ENCODE data around the gene NHSL2.

The NHSL2 gene

GRCh38 chrX:71911731-71912050 lies 1.0 kb downstream of the NHSL2 start:
- ChIA-PET CTCF (interaction anchor here (0.6 to 1.2 kb wide), 2 partner anchors 14 to 75 kb away, joined by 3 to 4 read pairs; no protein-coding TSS in a partner anchor), POLR2A (ENCODE audit: low non-redundant PET) (no interaction called here)
- H3K27ac ChIP-seq, result no peak overlapping the region
- no peak for DNase-seq (ENCODE audit: low spot score)
- TF ChIP-seq, protein P1, sequence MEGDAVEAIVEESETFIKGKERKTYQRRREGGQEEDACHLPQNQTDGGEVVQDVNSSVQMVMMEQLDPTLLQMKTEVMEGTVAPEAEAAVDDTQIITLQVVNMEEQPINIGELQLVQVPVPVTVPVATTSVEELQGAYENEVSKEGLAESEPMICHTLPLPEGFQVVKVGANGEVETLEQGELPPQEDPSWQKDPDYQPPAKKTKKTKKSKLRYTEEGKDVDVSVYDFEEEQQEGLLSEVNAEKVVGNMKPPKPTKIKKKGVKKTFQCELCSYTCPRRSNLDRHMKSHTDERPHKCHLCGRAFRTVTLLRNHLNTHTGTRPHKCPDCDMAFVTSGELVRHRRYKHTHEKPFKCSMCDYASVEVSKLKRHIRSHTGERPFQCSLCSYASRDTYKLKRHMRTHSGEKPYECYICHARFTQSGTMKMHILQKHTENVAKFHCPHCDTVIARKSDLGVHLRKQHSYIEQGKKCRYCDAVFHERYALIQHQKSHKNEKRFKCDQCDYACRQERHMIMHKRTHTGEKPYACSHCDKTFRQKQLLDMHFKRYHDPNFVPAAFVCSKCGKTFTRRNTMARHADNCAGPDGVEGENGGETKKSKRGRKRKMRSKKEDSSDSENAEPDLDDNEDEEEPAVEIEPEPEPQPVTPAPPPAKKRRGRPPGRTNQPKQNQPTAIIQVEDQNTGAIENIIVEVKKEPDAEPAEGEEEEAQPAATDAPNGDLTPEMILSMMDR (conservative IDR thresholded peaks at IDR 0.05; ENCODE audit: low read depth), result no peak

DNA sequence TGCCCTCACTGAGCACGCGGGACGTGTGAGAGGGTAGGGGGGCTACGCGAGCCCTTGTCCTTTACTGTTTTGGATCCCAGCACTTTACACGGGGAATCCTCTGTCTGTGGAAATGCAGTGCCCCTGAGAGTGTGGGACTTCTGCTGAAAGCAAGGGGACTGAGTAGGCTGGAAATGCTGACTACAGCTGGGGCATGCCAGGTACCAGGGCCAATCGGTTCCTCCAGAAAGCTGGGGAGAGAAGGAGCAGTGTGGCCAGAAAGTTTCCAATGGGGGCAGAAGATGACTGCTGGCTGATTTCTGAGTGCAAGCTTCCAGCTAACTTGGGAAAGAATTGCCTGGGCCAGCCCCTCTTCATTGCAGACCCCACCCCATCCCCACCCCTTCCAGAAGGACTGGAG lies 1.5 kb downstream of the NHSL2 start:
- POLR2A ChIA-PET (ENCODE audit: low non-redundant PET), result no interaction called here
- TF ChIP-seq, protein P1 (conservative IDR thresholded peaks at IDR 0.05; ENCODE audit: low read depth), result no peak
- no peak for DNase-seq (ENCODE audit: low spot score)
- CTCF ChIA-PET, result interaction anchor here (0.6 kb wide), 1 partner anchor 74 kb away, joined by 4 read pairs; no protein-coding TSS in a partner anchor
- H3K27ac ChIP-seq, result no peak overlapping the region

- POLR2A ChIA-PET (ENCODE audit: low non-redundant PET), result no interaction called here
- no peak overlapping the region for H3K27ac ChIP-seq
- CTCF ChIA-PET, result no interaction called here
- no peak for DNase-seq (ENCODE audit: low spot score)
- TF ChIP-seq, protein P1 (conservative IDR thresholded peaks at IDR 0.05; ENCODE audit: low read depth), result no peak
These were observed 2.7 kb downstream of the NHSL2 start for GRCh38 chrX:71913156-71913950.

DNA sequence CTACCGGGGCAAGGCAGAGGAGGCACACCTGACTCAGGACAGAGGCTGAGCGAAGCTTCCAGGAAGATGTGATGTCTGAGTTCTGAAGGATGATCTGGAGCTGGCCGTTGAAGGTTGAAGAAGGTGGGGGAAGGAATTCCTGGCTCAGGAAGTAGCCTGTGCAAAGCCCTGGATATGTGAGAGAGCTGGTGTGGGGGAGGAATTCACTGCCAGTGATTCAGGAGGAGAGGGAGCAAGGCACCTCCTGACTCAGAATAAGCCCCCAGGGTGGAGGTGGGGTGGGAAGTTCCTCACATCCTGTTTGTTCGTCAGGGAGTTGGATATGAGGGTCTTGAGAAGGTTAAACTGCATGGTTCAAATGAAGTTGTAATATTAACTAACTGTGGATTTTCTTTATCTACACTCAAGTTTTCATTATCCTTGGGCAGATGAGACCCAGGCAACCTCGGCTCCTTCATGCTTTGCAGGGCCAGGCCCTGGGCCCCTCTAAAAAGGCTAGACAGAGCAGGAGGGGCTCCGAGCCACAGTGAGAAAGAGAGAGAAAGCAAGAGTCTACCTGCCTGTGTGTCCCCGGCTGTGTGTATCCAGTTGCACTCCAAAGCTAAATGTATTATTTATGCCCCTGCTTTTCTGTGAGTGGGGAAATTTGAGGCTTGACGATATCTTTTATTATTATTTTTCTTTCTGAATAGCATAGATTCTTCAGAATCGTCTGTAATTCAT lies 7.1 kb downstream of the NHSL2 start:
- TF ChIP-seq, protein P1 (conservative IDR thresholded peaks at IDR 0.05; ENCODE audit: low read depth), result no peak
- CTCF ChIA-PET, result no interaction called here
- POLR2A ChIA-PET (ENCODE audit: low non-redundant PET), result no interaction called here
- H3K27ac ChIP-seq, result no peak overlapping the region
- no peak for DNase-seq (ENCODE audit: low spot score)

DNA sequence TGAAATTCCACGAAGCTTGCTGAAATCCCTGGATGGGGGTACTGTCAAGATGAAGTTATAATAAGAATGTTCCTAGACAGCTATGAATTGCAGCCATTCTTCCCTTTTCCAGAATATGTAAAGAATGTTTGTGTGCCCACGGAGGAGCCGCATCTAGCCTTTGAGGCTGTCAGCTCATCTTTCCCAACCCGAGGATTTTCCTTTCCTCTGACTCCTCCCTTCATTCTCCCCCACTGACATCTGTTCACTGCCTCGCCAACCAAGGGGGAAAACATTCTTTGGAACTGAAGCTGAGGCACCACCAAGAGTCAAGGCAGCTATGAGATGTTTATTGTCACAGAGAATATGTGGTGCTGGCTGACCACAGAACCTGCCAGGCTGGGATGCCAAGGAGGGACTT lies 8.8 kb downstream of the NHSL2 start:
- ChIA-PET CTCF (no interaction called here), POLR2A (ENCODE audit: low non-redundant PET) (no interaction called here)
- no peak for DNase-seq (ENCODE audit: low spot score)
- H3K27ac ChIP-seq, result no peak overlapping the region
- TF ChIP-seq, protein P1 (conservative IDR thresholded peaks at IDR 0.05; ENCODE audit: low read depth), result no peak

GRCh38 chrX:71919886-71920285 lies 9.2 kb downstream of the NHSL2 start:
- H3K27ac ChIP-seq, result no peak overlapping the region
- POLR2A ChIA-PET (ENCODE audit: low non-redundant PET), result no interaction called here
- CTCF ChIA-PET, result no interaction called here
- DNase-seq (ENCODE audit: low spot score), result no peak
- TF ChIP-seq, protein P1 (conservative IDR thresholded peaks at IDR 0.05; ENCODE audit: low read depth), result no peak

Measured in RWPE1 (cell line).